A673 (cell line): ENCODE data around the gene CHTF18. TPM values are rescaled to one million over a fixed set of nuclear protein-coding genes. Genes with fewer than 3 reads are reported as not detected.

Experiments used
- BruUV-seq: library from RNA; stranded (reverse); fragments of 400-500 nt; replicated peaks from 2 replicates; lab custom pipeline; 2021; lab: Mats Ljungman, UMichigan
- CTCF ChIA-PET: fragments of 300-600 bp; sonication (Branson Sonifier 250); formaldehyde crosslinking; loops from one replicate; lab custom pipeline; 2022; ENCODE audit warnings: antibody characterized with exemption; lab: Charles Lee
- POLR2A ChIA-PET: fragments of 300-600 bp; sonication (Branson Sonifier 250); formaldehyde crosslinking; loops from one replicate; lab custom pipeline; 2022; ENCODE audit warnings: antibody characterized with exemption; ENCODE audit not compliant: low non-redundant PET; lab: Charles Lee
- DNase-seq: peaks from one replicate; pipeline ENCODE4 v3.0.0-alpha.2; 2015; ENCODE audit warnings: low spot score
- H3K27ac ChIP-seq: fragments of 200-600 bp; sonication (generic); 2 replicates; pipeline ENCODE4 v1.5.1; 2016; ENCODE audit warnings: mixed run types, low read depth, mild to moderate bottlenecking, mixed read lengths, antibody characterized with exemption, low read length; ENCODE audit not compliant: poor library complexity, severe bottlenecking
- H3K27me3 ChIP-seq: fragments of 200-600 bp; sonication (generic); replicated peaks from 2 replicates; pipeline ENCODE4 v1.6.1; 2017; ENCODE audit warnings: mixed run types, low read depth, mild to moderate bottlenecking, mixed read lengths, antibody characterized with exemption, low read length; ENCODE audit not compliant: insufficient read depth, poor library complexity
- H3K36me3 ChIP-seq: fragments of 200-600 bp; sonication (generic); 2 replicates; pipeline ENCODE4 v1.6.1; 2016; ENCODE audit warnings: mixed run types, mild to moderate bottlenecking, mixed read lengths, antibody characterized with exemption, low read length; ENCODE audit not compliant: insufficient read depth, poor library complexity, severe bottlenecking
- H3K4me1 ChIP-seq: fragments of 200-600 bp; sonication (generic); 2 replicates; pipeline ENCODE4 v1.6.1; 2017; ENCODE audit warnings: mixed run types, mild to moderate bottlenecking, mixed read lengths, antibody characterized with exemption, low read length; ENCODE audit not compliant: insufficient read depth, poor library complexity, severe bottlenecking
- H3K4me3 ChIP-seq: fragments of 200-600 bp; sonication (generic); 2 replicates; pipeline ENCODE4 v1.5.1; 2016; ENCODE audit warnings: low read depth, mixed run types, mild to moderate bottlenecking, mixed read lengths, low read length; ENCODE audit not compliant: poor library complexity, severe bottlenecking
- H3K9me3 ChIP-seq: fragments of 200-600 bp; sonication (generic); 2 replicates; pipeline ENCODE4 v1.6.1; 2016; ENCODE audit warnings: mixed run types, low read depth, mild to moderate bottlenecking, mixed read lengths, antibody characterized with exemption, low read length; ENCODE audit not compliant: poor library complexity, severe bottlenecking
- EZH2 ChIP-seq: fragments of 200-600 bp; sonication (generic); IDR thresholded peaks from 2 replicates; pipeline ENCODE4 v1.6.1; 2017; ENCODE audit warnings: borderline replicate concordance, low read depth, mild to moderate bottlenecking, mixed read lengths, antibody characterized with exemption, low read length; ENCODE audit not compliant: poor library complexity, severe bottlenecking
- intact Hi-C: fragments of 100-400 bp; cut with micrococcal nuclease; formaldehyde crosslinking; loops from one replicate; pipeline ENCODE4 v1.10.0; 2022; ENCODE audit not compliant: unreplicated experiment
- total RNA-seq: library from RNA; stranded (reverse); gene quantifications from 2 replicates; pipeline ENCODE4 v1.2.3, GENCODE V29; 2021
- TF ChIP-seq, protein P1 (sequence below): fragments of 300-800, 200-600 bp; sonication (generic); conservative IDR thresholded peaks from 2 replicates; pipeline ENCODE4 v1.5.1; 2017; ENCODE audit warnings: low read depth, mild to moderate bottlenecking, antibody characterized with exemption, low read length, moderate library complexity, mixed read lengths

Gene CHTF18
- total RNA-seq, 1 experiment from 2014 or later = 125 TPM

DNA sequence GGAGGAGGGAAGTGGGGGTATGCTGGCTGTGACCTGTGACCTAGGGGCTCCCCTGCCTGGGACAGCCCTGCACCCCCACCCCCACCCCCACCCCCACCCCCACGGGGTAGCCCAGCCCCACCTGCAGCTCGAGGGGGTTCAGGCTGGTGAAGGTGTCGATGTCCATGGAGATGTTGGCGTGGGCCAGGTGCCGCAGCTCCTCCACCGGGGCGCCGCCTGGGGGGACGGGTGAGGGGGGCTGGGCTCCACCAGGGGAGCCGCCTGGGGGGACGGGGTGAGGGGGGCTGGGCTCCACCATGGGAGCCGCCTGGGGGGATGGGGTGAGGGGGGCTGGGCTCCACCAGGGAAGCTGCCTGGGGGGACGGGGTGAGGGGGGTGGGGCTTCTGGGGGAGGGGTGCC is 18.0 kb upstream of the CHTF18 start:
- ChIA-PET POLR2A (no interaction called here), CTCF (no interaction called here)
- TF ChIP-seq EZH2 = no peak
- TF ChIP-seq, protein P1, sequence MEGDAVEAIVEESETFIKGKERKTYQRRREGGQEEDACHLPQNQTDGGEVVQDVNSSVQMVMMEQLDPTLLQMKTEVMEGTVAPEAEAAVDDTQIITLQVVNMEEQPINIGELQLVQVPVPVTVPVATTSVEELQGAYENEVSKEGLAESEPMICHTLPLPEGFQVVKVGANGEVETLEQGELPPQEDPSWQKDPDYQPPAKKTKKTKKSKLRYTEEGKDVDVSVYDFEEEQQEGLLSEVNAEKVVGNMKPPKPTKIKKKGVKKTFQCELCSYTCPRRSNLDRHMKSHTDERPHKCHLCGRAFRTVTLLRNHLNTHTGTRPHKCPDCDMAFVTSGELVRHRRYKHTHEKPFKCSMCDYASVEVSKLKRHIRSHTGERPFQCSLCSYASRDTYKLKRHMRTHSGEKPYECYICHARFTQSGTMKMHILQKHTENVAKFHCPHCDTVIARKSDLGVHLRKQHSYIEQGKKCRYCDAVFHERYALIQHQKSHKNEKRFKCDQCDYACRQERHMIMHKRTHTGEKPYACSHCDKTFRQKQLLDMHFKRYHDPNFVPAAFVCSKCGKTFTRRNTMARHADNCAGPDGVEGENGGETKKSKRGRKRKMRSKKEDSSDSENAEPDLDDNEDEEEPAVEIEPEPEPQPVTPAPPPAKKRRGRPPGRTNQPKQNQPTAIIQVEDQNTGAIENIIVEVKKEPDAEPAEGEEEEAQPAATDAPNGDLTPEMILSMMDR = no peak
- Histone ChIP-seq H3K36me3 (no peaks in the 10 kb centered on the region), H3K4me1 (no peaks in the 10 kb centered on the region), H3K27ac (no peak overlapping the region), H3K27me3 (no peaks in the 10 kb centered on the region), H3K4me3 (no peak overlapping the region), H3K9me3 (no peaks in the 10 kb centered on the region)
- BruUV-seq = no TSS peak
- intact Hi-C loops = no loop called here
- DNase-seq = no peak

DNA sequence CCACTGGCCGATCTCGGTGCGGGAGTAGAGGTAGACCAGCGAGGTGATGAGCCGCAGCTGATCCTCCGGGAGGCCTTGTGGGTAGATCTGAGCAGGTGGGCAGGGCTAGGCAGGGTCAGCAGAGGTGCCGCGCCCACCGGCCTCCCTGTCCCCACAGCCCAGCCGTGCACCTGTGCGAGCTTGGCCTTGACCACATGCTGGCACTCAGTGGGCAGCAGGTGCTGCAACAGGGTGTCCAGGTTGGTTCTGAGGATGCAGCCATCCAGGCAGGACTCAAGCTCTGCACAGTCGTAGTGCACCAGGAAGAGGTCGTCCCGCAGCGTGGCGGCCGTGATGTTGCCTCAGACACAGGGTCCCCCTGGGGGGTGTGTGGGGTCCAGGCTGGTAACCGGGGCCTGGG is 15.5 kb upstream of the CHTF18 start:
- no peaks in the 10 kb centered on the region for H3K4me1 ChIP-seq
- H3K4me3 ChIP-seq = no peak overlapping the region
- POLR2A ChIA-PET = no interaction called here
- DNase-seq = no peak
- no peaks in the 10 kb centered on the region for H3K27me3 ChIP-seq
- no peak overlapping the region for H3K27ac ChIP-seq
- CTCF ChIA-PET = no interaction called here
- TF ChIP-seq, protein P1 = no peak
- TF ChIP-seq EZH2 = no peak
- BruUV-seq = no TSS peak
- no peaks in the 10 kb centered on the region for H3K36me3 ChIP-seq
- no peaks in the 10 kb centered on the region for H3K9me3 ChIP-seq
- intact Hi-C loops = no loop called here

DNA sequence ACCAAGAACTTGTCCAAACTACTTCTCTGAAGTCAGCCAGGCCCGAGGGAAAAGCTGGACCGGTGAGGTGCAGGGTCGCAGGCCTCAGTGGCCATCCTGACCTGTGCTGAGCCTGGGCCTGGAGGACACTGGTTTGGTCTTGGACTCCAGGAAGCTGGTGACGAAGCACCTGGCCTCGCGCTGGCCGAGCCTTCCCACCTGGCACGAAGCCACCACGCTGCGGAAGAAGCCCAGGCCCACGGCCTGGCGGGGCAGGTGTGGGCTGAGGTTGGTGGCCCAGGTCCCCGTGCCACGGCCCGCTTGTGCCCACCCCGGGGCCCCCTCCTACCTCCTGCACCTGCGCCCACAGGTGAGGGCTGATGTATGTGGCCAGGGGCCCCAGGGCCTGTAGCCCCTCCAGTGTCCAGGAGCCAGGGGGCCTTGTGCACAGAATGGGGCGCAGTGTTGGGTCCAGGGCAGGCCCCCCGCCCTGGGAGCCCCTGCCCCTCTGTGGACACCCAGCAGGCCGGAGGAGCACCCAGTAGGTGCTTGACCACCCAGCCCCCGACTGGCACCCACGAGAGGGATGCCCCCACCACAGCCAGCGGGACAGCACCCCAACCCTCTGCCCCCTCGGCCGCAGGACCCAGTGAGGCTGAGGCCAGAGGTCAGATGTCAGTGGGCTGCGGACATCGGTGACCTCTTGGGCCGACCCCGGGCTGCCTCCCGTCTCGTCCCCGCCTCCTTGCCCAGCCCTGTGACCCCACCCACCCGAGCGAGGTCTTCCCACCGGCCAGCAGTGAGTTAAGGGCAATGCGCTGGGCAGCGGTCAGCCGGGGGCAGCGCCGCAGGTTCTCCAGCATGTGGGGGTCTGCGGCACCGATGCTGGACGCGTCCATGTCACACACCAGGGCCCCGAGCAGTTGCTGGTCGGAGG is 14.1 kb upstream of the CHTF18 start:
- no peaks in the 10 kb centered on the region for H3K36me3 ChIP-seq
- no peaks in the 10 kb centered on the region for H3K4me1 ChIP-seq
- no peaks in the 10 kb centered on the region for H3K9me3 ChIP-seq
- CTCF ChIA-PET = no interaction called here
- TF ChIP-seq, protein P1 = no peak
- TF ChIP-seq EZH2 = no peak
- H3K4me3 ChIP-seq = no peak overlapping the region
- no TSS peak for BruUV-seq
- intact Hi-C loops = no loop called here
- POLR2A ChIA-PET = no interaction called here
- DNase-seq = no peak
- no peaks in the 10 kb centered on the region for H3K27me3 ChIP-seq
- H3K27ac ChIP-seq = no peak overlapping the region
